GM18951 (cell line): Measurements from ENCODE around the gene APOBEC3A.

Experiments
- POLR2A ChIP-seq: IDR thresholded peaks from 4 replicates; pipeline ENCODE4 v1.6.1; 2011; ENCODE audit warnings: mild to moderate bottlenecking; ENCODE audit not compliant: insufficient read length, insufficient read depth; ENCODE audit errors: extremely low read depth
- in situ Hi-C: fragments of 300-500 bp; cut with MboI; formaldehyde crosslinking; loops from one replicate; pipeline ENCODE4 v1.12.0; 2022; ENCODE audit warnings: low sequenced_read_pairs, mixed read lengths, inconsistent platforms; ENCODE audit not compliant: unreplicated experiment

APOBEC3A gene

DNA sequence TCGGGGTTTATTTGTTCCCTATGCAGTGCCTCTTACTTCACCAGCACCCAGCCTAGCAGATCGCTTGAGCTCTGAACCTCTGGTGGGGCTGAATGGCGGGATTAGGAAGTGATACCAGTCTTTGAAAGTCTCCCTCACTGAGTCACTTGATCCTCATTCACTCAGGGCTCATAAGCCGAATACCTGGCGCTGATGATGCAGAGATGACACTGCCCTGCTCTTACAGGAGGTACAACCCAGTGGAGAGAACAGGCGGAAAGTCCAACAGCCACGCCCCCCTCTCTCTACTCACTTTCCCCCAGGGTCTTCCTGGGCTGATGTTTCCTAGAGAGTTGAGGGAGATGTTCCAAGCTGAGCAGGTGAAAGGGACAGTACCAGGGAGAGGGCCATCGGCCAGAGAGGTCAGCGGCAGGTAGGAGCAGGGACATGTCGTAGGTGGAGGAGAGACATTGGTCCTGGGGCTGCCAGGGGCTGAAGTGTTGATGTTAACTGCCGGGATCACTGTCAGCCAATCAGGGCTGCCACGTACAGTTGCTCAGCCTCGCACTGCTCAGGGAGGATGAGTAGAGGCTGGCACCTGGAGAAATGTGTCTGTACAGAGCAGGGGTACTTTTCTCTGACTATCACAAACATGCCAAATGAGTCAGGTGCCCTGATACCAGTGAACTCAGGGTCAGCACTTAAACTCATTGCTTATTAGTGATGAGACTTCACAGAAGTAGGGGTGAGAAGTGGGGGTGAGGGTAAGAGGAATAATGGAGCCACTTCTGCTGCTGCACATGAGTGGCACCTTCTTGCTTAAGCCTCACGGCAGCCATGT lies 9.9 kb upstream of the APOBEC3A start:
- in situ Hi-C loops: no loop called here
- TF ChIP-seq POLR2A: no peak

DNA sequence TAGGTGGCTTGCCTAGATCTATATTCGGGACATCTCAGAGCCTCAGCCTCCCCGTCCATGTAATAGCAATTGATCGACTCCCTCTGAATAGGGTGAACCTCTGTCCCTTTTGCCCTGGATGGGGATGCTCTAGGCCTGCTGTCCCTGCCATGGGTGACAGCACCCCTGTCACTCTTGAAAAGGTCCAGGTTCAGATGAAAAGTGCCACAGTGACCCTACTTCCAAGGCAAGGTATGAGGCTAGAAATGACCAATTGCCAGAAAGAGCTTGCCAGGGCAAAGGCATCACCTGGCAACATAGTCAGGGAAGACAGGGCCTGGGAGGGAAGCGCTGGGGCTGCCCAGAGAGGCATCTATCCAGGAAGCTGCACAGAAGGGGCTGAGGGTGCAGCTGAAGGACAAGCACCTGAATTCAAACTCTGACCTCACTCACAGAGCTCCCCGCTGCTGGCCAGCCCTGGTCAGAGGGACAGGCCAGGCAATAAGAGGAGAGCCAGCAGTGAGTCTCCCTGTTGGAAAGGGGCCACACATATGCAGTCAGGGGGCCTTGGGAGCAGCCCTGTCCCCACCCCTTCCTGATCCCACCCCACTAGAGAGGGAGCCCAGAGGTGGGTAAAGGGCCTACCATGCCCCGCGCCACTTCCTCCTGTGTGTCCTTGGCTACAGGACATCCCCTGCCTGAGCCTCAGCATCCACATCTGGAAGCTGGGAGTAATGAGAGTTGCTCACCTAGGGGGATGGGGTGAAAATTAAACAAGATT lies 9.0 kb upstream of the APOBEC3A start:
- in situ Hi-C loops: no loop called here
- TF ChIP-seq POLR2A: no peak

DNA sequence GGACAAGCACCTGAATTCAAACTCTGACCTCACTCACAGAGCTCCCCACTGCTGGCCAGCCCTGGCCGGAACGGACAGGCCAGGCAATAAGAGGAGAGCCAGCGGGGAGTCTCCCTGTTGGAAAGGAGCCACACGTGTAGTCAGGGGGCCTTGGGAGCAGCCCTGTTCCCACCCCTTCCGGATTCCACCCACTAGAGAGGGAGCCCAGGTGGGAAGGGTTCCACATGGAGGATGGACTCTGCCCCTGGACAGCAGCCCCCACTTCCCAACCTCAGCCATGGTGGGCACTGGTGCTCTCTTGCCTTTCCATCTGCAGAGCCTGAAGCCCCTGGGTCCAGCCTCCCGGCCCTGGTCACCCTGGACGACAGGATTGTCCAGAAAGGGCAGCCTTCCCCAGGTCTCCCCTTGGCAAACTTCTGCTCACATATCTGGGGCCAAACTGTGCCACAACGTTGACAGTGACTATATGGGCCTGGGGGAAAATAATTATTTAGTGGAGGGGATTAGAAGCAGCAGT lies 7.5 kb upstream of the APOBEC3A start:
- TF ChIP-seq POLR2A: no peak
- in situ Hi-C loops: no loop called here

GRCh38 chr22:38950527-38951295 lies 6.7 kb upstream of the APOBEC3A start:
- in situ Hi-C loops: no loop called here
- no peak for TF ChIP-seq POLR2A

GRCh38 chr22:38951734-38952133 lies 5.7 kb upstream of the APOBEC3A start:
- TF ChIP-seq POLR2A: no peak
- in situ Hi-C loops: no loop called here

- TF ChIP-seq POLR2A: no peak
- in situ Hi-C loops: no loop called here
These were observed 5.0 kb upstream of the APOBEC3A start for GRCh38 chr22:38952281-38952993.

DNA sequence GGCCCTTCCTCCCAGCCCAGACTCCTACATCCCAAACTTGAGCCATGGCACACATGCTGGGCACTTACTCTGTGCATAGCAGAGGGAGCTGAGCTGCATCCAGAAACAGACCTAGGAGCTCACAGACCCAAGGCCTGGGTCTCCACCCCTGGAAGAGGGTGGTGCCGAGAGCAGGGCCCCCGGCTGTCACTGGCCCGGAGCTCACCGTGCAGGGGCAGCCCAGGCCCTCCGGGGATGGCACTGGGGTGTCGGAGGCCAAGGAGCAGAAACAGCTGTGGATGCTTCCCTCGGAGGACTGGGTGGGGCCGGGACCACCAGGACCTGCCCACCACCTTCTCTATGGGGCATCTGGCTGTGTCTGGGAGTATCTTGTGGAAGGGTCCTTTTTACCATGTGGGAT lies 4.3 kb upstream of the APOBEC3A start:
- in situ Hi-C loops: no loop called here
- TF ChIP-seq POLR2A: no peak

GRCh38 chr22:38953577-38954413 lies 3.6 kb upstream of the APOBEC3A start:
- TF ChIP-seq POLR2A: peak; percentile 42
- in situ Hi-C loops: no loop called here

DNA sequence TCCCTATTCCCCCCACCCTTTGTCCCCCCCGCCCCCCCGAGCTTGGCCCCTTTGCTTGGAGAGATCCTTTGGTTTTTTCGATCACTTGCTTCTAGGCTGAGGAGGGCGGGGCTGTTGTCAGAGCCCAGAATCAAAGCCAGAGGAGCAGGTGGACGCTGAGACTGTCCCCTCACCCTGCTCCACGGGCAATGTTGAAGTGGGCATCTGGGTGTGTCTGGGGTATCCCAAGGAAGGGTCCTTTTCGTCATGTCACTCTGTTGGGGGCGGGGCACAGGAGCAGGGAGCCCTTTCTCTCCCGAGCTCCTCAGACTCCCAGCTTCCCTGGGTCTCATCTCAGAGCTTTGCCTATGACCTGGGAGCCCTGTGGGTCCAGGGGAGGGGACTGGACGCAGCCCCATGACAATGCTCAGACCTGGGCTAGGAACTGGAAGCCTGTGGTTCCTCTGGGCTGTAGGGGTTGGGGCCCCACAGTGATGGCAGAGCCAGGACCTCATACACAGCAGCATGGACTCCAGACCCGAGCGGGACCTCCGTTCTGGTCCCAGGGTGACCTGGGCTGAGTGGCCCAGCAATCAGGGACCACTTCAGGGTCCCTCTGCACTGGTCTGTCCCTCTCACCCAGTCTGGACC lies 2.9 kb upstream of the APOBEC3A start:
- TF ChIP-seq POLR2A: no peak
- in situ Hi-C loops: no loop called here

- in situ Hi-C loops: no loop called here
- no peak for TF ChIP-seq POLR2A
These were observed 2.0 kb upstream of the APOBEC3A start for GRCh38 chr22:38955250-38955905.

DNA sequence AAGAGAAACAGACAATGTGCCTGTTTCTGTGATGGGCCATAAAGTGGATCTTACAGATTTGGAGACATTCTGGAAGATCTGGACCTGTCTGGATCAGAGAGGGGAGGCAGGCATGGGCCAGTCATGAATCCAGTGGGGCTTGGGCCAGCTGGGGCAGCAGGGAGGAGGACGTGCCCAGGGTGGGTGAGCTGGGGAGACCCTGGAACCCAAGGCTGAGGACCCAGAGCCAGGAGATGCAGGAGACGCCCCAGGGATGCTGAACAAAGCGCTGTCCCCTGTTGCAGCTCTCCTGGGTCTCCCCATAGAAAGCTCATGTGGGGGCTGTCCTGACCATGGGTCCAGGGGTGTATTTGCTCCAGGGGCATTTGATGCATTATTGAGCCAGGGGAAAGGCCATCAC lies 1.5 kb upstream of the APOBEC3A start:
- TF ChIP-seq POLR2A: no peak
- in situ Hi-C loops: no loop called here
